Parathyroid adenoma (tissue), 2 donors: ENCODE results near the gene IRAK2.

ENCODE experiments used
- H2AFZ ChIP-seq: fragments of 300-600 bp; sonication (generic); one replicate; pipeline ENCODE4 v1.7.0; 2017; ENCODE audit warnings: antibody characterized with exemption, mild to moderate bottlenecking
- H3K27ac ChIP-seq: fragments of 300-600 bp; sonication (generic); one replicate; pipeline ENCODE4 v1.7.0; 2017
- H3K27me3 ChIP-seq: fragments of 300-600 bp; sonication (generic); one replicate; pipeline ENCODE4 v1.7.0; 2017; ENCODE audit warnings: low read length; ENCODE audit not compliant: control insufficient read depth, insufficient read depth
- H3K36me3 ChIP-seq: fragments of 300-600 bp; sonication (generic); one replicate; pipeline ENCODE4 v1.7.0; 2017; ENCODE audit warnings: low read length; ENCODE audit not compliant: control insufficient read depth, insufficient read depth
- H3K4me1 ChIP-seq: fragments of 300-600 bp; sonication (generic); one replicate; pipeline ENCODE4 v1.7.0; 2017; ENCODE audit warnings: control low read depth
- H3K4me2 ChIP-seq: fragments of 300-600 bp; sonication (generic); one replicate; pipeline ENCODE4 v1.7.0; 2017; ENCODE audit warnings: low read length
- H3K4me3 ChIP-seq: fragments of 300-600 bp; sonication (generic); one replicate; pipeline ENCODE4 v1.7.0; 2017; ENCODE audit warnings: low read depth, low read length
- H3K79me2 ChIP-seq: fragments of 300-600 bp; sonication (generic); one replicate; pipeline ENCODE4 v1.7.0; 2017; ENCODE audit warnings: control low read depth
- H3K9ac ChIP-seq: fragments of 300-600 bp; sonication (generic); one replicate; pipeline ENCODE4 v1.7.0; 2017; ENCODE audit warnings: mild to moderate bottlenecking
- H3K9me3 ChIP-seq: fragments of 300-600 bp; sonication (generic); one replicate; pipeline ENCODE4 v1.7.0; 2017; ENCODE audit warnings: low read length; ENCODE audit not compliant: control insufficient read depth
- TF ChIP-seq, protein P1 (sequence below): fragments of 300-600 bp; sonication (generic); IDR thresholded peaks from one replicate; pipeline ENCODE4 v1.7.0; 2017; ENCODE audit warnings: antibody characterized with exemption, mild to moderate bottlenecking
- donor health status: primary hyperparathyroidism.

IRAK2 gene

GRCh38 chr3:10249833-10250232 lies 85.1 kb downstream of the IRAK2 start:
- Histone ChIP-seq H3K4me1 (peaks cover 8% of the 10 kb centered on the region), H3K27me3 (no peaks in the 10 kb centered on the region), H3K4me2 (peak overlapping the region; percentile 97), H2AFZ (no peak overlapping the region), H3K27ac (no peak overlapping the region), H3K9me3 (no peaks in the 10 kb centered on the region), H3K36me3 (no peaks in the 10 kb centered on the region), H3K79me2 (peaks cover 13% of the 10 kb centered on the region), H3K9ac (no peak overlapping the region), H3K4me3 (peak overlapping the region; percentile 75)
- TF ChIP-seq, protein P1, sequence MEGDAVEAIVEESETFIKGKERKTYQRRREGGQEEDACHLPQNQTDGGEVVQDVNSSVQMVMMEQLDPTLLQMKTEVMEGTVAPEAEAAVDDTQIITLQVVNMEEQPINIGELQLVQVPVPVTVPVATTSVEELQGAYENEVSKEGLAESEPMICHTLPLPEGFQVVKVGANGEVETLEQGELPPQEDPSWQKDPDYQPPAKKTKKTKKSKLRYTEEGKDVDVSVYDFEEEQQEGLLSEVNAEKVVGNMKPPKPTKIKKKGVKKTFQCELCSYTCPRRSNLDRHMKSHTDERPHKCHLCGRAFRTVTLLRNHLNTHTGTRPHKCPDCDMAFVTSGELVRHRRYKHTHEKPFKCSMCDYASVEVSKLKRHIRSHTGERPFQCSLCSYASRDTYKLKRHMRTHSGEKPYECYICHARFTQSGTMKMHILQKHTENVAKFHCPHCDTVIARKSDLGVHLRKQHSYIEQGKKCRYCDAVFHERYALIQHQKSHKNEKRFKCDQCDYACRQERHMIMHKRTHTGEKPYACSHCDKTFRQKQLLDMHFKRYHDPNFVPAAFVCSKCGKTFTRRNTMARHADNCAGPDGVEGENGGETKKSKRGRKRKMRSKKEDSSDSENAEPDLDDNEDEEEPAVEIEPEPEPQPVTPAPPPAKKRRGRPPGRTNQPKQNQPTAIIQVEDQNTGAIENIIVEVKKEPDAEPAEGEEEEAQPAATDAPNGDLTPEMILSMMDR = no peak

DNA sequence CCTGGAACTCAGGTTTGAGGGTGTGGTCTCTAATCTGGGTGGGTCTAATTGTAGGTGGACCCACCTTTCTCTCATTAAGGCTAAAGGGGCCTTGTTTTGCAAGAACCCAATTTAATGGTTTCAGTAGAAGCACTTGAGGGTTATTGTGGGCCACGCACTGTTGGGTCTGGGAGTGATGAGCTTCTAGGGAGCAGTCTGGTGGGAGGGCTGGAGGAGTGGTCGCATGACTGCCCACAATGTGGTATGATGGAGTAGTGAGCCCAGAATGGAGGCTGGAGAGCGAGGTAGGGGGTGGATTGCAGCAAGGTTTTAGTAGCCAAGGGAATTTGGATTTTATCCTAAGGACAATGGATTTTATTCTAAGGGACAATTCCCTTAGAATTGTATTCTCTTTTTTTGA lies 86.3 kb downstream of the IRAK2 start:
- no peak overlapping the region for H3K27ac ChIP-seq
- H3K9me3 ChIP-seq = no peaks in the 10 kb centered on the region
- no peak overlapping the region for H3K4me3 ChIP-seq
- H3K27me3 ChIP-seq = no peaks in the 10 kb centered on the region
- H2AFZ ChIP-seq = no peak overlapping the region
- H3K36me3 ChIP-seq = no peaks in the 10 kb centered on the region
- H3K4me1 ChIP-seq = peaks cover 8% of the 10 kb centered on the region
- peaks cover 14% of the 10 kb centered on the region for H3K79me2 ChIP-seq
- H3K4me2 ChIP-seq = no peak overlapping the region
- TF ChIP-seq, protein P1 = no peak
- no peak overlapping the region for H3K9ac ChIP-seq

GRCh38 chr3:10253731-10254130 lies 89.0 kb downstream of the IRAK2 start:
- no peaks in the 10 kb centered on the region for H3K27me3 ChIP-seq
- H3K79me2 ChIP-seq = peaks cover 13% of the 10 kb centered on the region
- TF ChIP-seq, protein P1 = no peak
- H3K9ac ChIP-seq = no peak overlapping the region
- peaks cover 4% of the 10 kb centered on the region for H3K4me1 ChIP-seq
- no peak overlapping the region for H3K27ac ChIP-seq
- H3K9me3 ChIP-seq = no peaks in the 10 kb centered on the region
- H3K4me3 ChIP-seq = no peak overlapping the region
- H3K4me2 ChIP-seq = no peak overlapping the region
- no peaks in the 10 kb centered on the region for H3K36me3 ChIP-seq
- H2AFZ ChIP-seq = no peak overlapping the region

GRCh38 chr3:10255835-10256234 lies 91.1 kb downstream of the IRAK2 start:
- H3K27ac ChIP-seq = no peak overlapping the region
- TF ChIP-seq, protein P1 = no peak
- peaks cover 13% of the 10 kb centered on the region for H3K79me2 ChIP-seq
- no peaks in the 10 kb centered on the region for H3K9me3 ChIP-seq
- H3K9ac ChIP-seq = no peak overlapping the region
- peaks cover under 1% of the 10 kb centered on the region for H3K4me1 ChIP-seq
- no peak overlapping the region for H3K4me3 ChIP-seq
- H3K36me3 ChIP-seq = no peaks in the 10 kb centered on the region
- H2AFZ ChIP-seq = no peak overlapping the region
- no peaks in the 10 kb centered on the region for H3K27me3 ChIP-seq
- no peak overlapping the region for H3K4me2 ChIP-seq

DNA sequence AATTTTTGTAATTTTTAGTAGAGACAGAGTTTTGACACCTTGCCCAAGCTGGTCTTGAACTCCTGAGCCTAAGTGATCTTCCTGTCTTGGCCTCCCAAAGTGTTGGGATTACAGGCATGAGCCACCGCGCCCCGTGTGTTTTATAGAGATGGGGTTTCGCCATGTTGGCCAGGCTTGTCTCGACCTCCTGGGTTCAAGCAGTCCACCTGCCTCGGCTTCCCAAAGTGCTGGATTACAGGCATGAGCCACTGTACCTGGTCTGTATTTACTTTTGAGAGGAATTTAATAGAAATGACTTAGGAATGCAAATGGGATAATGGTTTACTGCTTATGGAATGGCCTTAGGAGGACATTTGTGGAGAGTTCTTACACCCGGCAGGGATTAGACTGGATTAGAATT lies 94.3 kb downstream of the IRAK2 start:
- Histone ChIP-seq H3K9me3 (no peaks in the 10 kb centered on the region), H3K79me2 (peaks cover 8% of the 10 kb centered on the region), H3K4me2 (no peak overlapping the region), H3K9ac (no peak overlapping the region), H3K4me3 (no peak overlapping the region), H3K27ac (no peak overlapping the region), H3K36me3 (no peaks in the 10 kb centered on the region), H2AFZ (no peak overlapping the region), H3K4me1 (peaks cover under 1% of the 10 kb centered on the region), H3K27me3 (no peaks in the 10 kb centered on the region)
- TF ChIP-seq, protein P1 = no peak
